ENCODE data around the gene AVPI1. TPM values are rescaled to one million over a fixed set of nuclear protein-coding genes. Genes with fewer than 3 reads are reported as not detected.

Gene AVPI1
- total RNA-seq, 3 donors from 2014 or later = 23.7 to 34.1 (median 31.4) TPM

DNA sequence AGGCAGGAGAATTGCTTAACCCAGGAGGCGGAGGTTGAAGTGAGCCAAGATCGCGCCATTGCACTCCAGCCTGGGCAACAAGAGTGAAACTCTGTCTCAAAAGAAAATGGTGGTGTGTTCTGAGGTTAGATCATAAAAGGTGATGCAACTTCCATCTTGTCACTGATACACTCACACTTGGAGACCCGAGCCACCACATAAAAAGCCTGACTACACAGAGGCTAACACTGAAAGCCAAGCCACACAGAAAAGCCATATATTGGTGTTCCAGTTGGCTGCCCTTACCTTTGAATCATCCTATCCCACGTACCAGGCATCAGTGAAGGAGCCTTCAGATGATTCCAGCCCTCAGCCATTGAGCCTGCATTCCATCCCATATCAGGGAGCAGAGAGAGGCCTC lies 57.8 kb downstream of the AVPI1 start:
- Histone ChIP-seq H3K4me1 (ENCODE audit: low read depth) (peaks cover 6% of the 10 kb centered on the region), H3K9me3 (no peaks in the 10 kb centered on the region), H3K4me3 (no peak overlapping the region), H3K36me3 (ENCODE audit: low read depth) (no peaks in the 10 kb centered on the region)
- DNase-seq (no peak), ATAC-seq (no peak)
- TF ChIP-seq, protein P1, sequence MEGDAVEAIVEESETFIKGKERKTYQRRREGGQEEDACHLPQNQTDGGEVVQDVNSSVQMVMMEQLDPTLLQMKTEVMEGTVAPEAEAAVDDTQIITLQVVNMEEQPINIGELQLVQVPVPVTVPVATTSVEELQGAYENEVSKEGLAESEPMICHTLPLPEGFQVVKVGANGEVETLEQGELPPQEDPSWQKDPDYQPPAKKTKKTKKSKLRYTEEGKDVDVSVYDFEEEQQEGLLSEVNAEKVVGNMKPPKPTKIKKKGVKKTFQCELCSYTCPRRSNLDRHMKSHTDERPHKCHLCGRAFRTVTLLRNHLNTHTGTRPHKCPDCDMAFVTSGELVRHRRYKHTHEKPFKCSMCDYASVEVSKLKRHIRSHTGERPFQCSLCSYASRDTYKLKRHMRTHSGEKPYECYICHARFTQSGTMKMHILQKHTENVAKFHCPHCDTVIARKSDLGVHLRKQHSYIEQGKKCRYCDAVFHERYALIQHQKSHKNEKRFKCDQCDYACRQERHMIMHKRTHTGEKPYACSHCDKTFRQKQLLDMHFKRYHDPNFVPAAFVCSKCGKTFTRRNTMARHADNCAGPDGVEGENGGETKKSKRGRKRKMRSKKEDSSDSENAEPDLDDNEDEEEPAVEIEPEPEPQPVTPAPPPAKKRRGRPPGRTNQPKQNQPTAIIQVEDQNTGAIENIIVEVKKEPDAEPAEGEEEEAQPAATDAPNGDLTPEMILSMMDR (IDR thresholded peaks at IDR 0.05) = no peak
- intact Hi-C loops (cut with DNase I, micrococcal nuclease) = no loop called here

DNA sequence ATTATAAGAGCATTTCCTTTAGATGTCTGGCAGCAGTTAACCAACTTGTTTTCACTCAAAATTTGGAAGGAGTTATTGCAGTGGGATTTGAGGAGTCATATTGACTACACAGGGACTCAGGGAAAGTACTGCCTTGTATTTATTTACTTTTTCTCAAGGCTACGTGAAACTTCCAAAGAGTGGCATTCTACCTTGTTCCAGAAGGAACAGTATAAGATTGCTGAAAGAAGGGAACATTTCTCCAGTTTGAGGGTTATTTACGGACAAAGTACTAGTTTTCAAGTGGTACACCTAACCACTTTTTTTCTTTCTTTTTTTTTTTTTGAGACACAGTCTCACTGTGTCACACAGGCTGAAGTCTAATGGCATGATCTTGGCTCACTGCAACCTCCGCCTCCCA lies 58.8 kb downstream of the AVPI1 start:
- intact Hi-C loops (cut with DNase I, micrococcal nuclease) = no loop called here
- Histone ChIP-seq H3K4me1 (ENCODE audit: low read depth) (peaks cover 6% of the 10 kb centered on the region), H3K9me3 (no peaks in the 10 kb centered on the region), H3K36me3 (ENCODE audit: low read depth) (no peaks in the 10 kb centered on the region), H3K4me3 (no peak overlapping the region)
- no peak for DNase-seq
- ATAC-seq = no peak
- TF ChIP-seq, protein P1 (IDR thresholded peaks at IDR 0.05) = no peak

DNA sequence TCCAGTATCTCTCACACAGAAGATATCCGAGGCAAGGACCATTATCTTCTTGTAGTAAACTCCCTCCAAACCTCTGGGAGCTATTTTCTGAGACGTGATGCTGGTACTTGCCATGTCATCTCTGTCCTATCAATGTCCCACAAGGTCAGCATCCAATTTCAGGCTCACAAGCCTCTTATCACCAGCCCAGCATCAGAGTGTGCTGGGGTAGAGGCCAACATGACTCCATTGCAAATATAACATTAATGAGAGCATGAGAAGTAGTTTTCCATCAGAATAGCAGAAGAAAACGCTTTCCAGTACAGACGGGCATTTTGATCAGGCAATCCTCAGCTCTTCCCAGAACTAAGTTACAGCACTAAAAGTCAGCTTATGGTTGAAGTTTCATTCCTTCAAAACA lies 59.3 kb downstream of the AVPI1 start:
- Histone ChIP-seq H3K9me3 (no peaks in the 10 kb centered on the region), H3K4me1 (ENCODE audit: low read depth) (peaks cover 3% of the 10 kb centered on the region), H3K4me3 (no peak overlapping the region), H3K36me3 (ENCODE audit: low read depth) (no peaks in the 10 kb centered on the region)
- DNase-seq (no peak), ATAC-seq (no peak)
- TF ChIP-seq, protein P1 (IDR thresholded peaks at IDR 0.05) = no peak
- intact Hi-C loops (cut with DNase I, micrococcal nuclease) = no loop called here

Other genes with a start within 250 kb of the AVPI1 start
- gene EXOSC1, start 241.2 kb downstream of the AVPI1 start, total RNA-seq = 10 to 100 TPM; 20.7 to 30.9 (median 21.3) TPM
- 10 to 100 TPM; 28.8 to 37.0 (median 29.5) TPM for gene ZDHHC16, start 241.1 kb downstream of the AVPI1 start, total RNA-seq
- 10 to 100 TPM; 45.7 to 48.5 (median 47.0) TPM for gene MMS19, start 188.8 kb downstream of the AVPI1 start, total RNA-seq
- 1 to 10 TPM in 2 of 3 donors, under 1 TPM in 1; 0.49 to 7.3 (median 3.4) TPM for gene UBTD1, start 188.3 kb downstream of the AVPI1 start, total RNA-seq
- gene ANKRD2, start 114.5 kb downstream of the AVPI1 start, total RNA-seq = under 1 TPM; 0.29 to 0.75 (median 0.35) TPM
- gene HOGA1, start 102.9 kb downstream of the AVPI1 start, total RNA-seq = under 1 TPM in 2 of 3 donors, not detected in 1; 0.29 to 0.47 TPM
- not detected for gene C10orf62, start 97.5 kb downstream of the AVPI1 start, total RNA-seq
- 1 to 10 TPM; 1.9 to 2.7 (median 2.6) TPM for gene MORN4, start 53.7 kb downstream of the AVPI1 start, total RNA-seq
- 10 to 100 TPM; 11.2 to 13.7 (median 11.7) TPM for gene PI4K2A, start 46.6 kb downstream of the AVPI1 start, total RNA-seq
- 10 to 100 TPM; 30.7 to 45.7 (median 37.7) TPM for gene MARVELD1, start 26.5 kb upstream of the AVPI1 start, total RNA-seq
- 10 to 100 TPM; 48.8 to 83.7 (median 55.0) TPM for gene ZFYVE27, start 49.9 kb upstream of the AVPI1 start, total RNA-seq
- gene SFRP5, start 84.8 kb upstream of the AVPI1 start, total RNA-seq = 10 to 100 TPM in 1 of 3 donors, 1 to 10 TPM in 1, under 1 TPM in 1; 0.41 to 23.0 (median 1.0) TPM
- under 1 TPM; 0.29 to 0.92 (median 0.63) TPM for gene GOLGA7B, start 162.6 kb upstream of the AVPI1 start, total RNA-seq

All from mucosa of descending colon (tissue), 3 donors.